Ishikawa (cell line): ENCODE results near the gene MOK.

ENCODE experiments used
- CEBPB ChIP-seq: IDR thresholded peaks from 2 replicates; pipeline ENCODE4 v1.6.1; 2012
- CREB1 ChIP-seq: IDR thresholded peaks from 2 replicates; pipeline ENCODE4 v1.6.1; 2012; ENCODE audit warnings: low read depth
- EGR1 ChIP-seq: IDR thresholded peaks from 2 replicates; pipeline ENCODE4 v1.6.1; 2012
- EP300 ChIP-seq: IDR thresholded peaks from 2 replicates; pipeline ENCODE4 v1.6.1; 2012; ENCODE audit warnings: borderline replicate concordance
- FOXM1 ChIP-seq: IDR thresholded peaks from 2 replicates; pipeline ENCODE4 v1.6.1; 2012; ENCODE audit warnings: low read depth, borderline replicate concordance
- NFIC ChIP-seq: IDR thresholded peaks from 2 replicates; pipeline ENCODE4 v1.6.1; 2012
- RAD21 ChIP-seq: IDR thresholded peaks from 2 replicates; pipeline ENCODE4 v1.6.1; 2012; ENCODE audit warnings: low read depth
- REST ChIP-seq: IDR thresholded peaks from 2 replicates; pipeline ENCODE4 v1.6.1; 2012; ENCODE audit warnings: low read depth, mild to moderate bottlenecking
- TAF1 ChIP-seq: IDR thresholded peaks from 2 replicates; pipeline ENCODE4 v1.6.1; 2012; ENCODE audit warnings: low read depth, mild to moderate bottlenecking
- TCF12 ChIP-seq: IDR thresholded peaks from 2 replicates; pipeline ENCODE4 v1.6.1; 2012; ENCODE audit warnings: low read depth
- TEAD4 ChIP-seq: IDR thresholded peaks from 2 replicates; pipeline ENCODE4 v1.6.1; 2012
- USF1 ChIP-seq: IDR thresholded peaks from 2 replicates; pipeline ENCODE4 v1.6.1; 2012
- YY1 ChIP-seq: IDR thresholded peaks from 2 replicates; pipeline ENCODE4 v1.6.1; 2012; ENCODE audit warnings: low read depth
- ZBTB7A ChIP-seq: IDR thresholded peaks from 2 replicates; pipeline ENCODE4 v1.6.1; 2012; ENCODE audit warnings: low read depth
- TF ChIP-seq, protein P1 (sequence below): IDR thresholded peaks from 2 replicates; pipeline ENCODE4 v1.6.1; 2012

MOK gene

GRCh38 chr14:102218688-102219087, 86.3 kb downstream of the MOK start:
- TF ChIP-seq FOXM1 (no peak), CREB1 (no peak), NFIC (no peak), RAD21 (no peak), TAF1 (no peak), CEBPB (no peak), EP300 (no peak), TCF12 (no peak), YY1 (no peak)
- TF ChIP-seq, protein P1, sequence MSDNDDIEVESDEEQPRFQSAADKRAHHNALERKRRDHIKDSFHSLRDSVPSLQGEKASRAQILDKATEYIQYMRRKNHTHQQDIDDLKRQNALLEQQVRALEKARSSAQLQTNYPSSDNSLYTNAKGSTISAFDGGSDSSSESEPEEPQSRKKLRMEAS: no peak

DNA sequence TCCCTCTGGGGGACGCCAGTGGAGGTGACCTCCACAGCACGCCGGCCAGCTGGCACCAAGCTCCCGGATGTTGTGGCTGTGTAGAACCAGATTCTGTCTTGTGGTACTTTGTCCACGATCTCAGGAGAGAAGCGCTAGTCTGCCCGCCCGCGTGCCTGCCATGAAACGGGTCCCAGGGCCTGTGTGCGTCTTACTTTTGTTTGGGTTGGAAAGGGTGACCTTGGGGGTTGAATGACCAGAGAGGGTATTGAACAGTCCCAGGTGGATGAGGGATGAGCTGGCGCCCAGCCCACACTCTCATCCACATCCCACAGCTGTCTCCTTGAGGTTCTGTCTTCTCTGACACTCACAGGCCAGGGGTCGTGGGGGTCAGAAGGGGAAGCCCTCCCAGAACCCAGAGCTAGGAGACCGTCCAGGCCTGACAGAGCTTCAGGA, 87.0 kb downstream of the MOK start:
- TF ChIP-seq REST (no peak), TAF1 (no peak), USF1 (no peak), FOXM1 (no peak), TEAD4 (no peak), CREB1 (no peak), ZBTB7A (no peak), EP300 (no peak), RAD21 (no peak), EGR1 (no peak), NFIC (no peak), CEBPB (no peak), YY1 (no peak), TCF12 (no peak)
- TF ChIP-seq, protein P1: no peak

DNA sequence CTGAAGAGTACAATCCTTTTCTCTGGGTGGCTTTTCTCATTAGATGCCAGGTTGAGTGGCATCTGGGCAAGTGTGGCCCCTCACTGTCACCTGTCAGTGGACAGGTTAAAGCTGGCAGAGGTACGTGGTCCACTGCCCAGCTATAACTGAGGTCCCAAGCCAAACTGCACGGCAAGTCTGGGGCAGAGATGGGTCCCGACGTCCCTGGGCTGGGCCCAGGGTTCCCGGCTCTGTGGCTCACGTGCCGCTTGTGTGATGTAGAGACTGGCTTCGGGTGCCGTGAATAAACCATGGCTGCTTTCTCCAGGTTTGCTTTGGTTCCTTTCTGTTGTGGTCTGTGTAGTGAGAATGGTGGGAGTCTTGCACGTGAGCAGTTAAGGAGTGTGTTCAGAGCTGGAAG, 87.6 kb downstream of the MOK start:
- TF ChIP-seq TCF12 (no peak), RAD21 (no peak), CEBPB (no peak), NFIC (no peak), TAF1 (no peak), USF1 (no peak), EGR1 (no peak), FOXM1 (no peak), TEAD4 (no peak), EP300 (no peak), CREB1 (no peak), REST (no peak), ZBTB7A (no peak), YY1 (no peak)
- TF ChIP-seq, protein P1: no peak

- no peak for TF ChIP-seq REST
- TF ChIP-seq USF1: no peak
- no peak for TF ChIP-seq EGR1
- TF ChIP-seq CEBPB: no peak
- no peak for TF ChIP-seq EP300
- TF ChIP-seq NFIC: no peak
- no peak for TF ChIP-seq TCF12
These were observed 89.3 kb downstream of the MOK start for GRCh38 chr14:102215576-102216250.
